Mucosa of rectum (tissue), 2 donors: ENCODE data around the gene FBXO42.

Source experiments
- H3K27ac ChIP-seq, 2 donors: one replicate each; pipeline ENCODE4 v1.7.0; 2013; ENCODE audit warnings: inconsistent platforms in 2 of 2, low read depth in 2 of 2, low read length in 2 of 2
- H3K27me3 ChIP-seq, 2 donors: one replicate each; pipeline ENCODE4 v1.7.0; 2013; ENCODE audit warnings: low read length in 2 of 2; ENCODE audit not compliant: control insufficient read depth in 2 of 2, insufficient read depth in 2 of 2
- H3K36me3 ChIP-seq, 2 donors: one replicate each; pipeline ENCODE4 v1.7.0; 2013; ENCODE audit warnings: low read length in 2 of 2; ENCODE audit not compliant: control insufficient read depth in 2 of 2, insufficient read depth in 2 of 2
- H3K4me1 ChIP-seq, 2 donors: one replicate each; pipeline ENCODE4 v1.7.0; 2013; ENCODE audit warnings: low read length in 2 of 2, mild to moderate bottlenecking in 1 of 2; ENCODE audit not compliant: control insufficient read depth in 2 of 2, insufficient read depth in 2 of 2
- H3K4me3 ChIP-seq, 2 donors: one replicate each; pipeline ENCODE4 v1.7.0; 2013; ENCODE audit warnings: low read length in 2 of 2
- H3K9ac ChIP-seq, 2 donors: one replicate each; pipeline ENCODE4 v1.7.0; 2013; ENCODE audit warnings: low read length in 2 of 2, low read depth in 1 of 2, mild to moderate bottlenecking in 1 of 2
- H3K9me3 ChIP-seq, 2 donors: one replicate each; pipeline ENCODE4 v1.7.0; 2013; ENCODE audit warnings: low read length in 2 of 2; ENCODE audit not compliant: control insufficient read depth in 2 of 2
- donor health status: healthy.
- donor health status: Normal muscosa, but diverticular disease.

Gene FBXO42

DNA sequence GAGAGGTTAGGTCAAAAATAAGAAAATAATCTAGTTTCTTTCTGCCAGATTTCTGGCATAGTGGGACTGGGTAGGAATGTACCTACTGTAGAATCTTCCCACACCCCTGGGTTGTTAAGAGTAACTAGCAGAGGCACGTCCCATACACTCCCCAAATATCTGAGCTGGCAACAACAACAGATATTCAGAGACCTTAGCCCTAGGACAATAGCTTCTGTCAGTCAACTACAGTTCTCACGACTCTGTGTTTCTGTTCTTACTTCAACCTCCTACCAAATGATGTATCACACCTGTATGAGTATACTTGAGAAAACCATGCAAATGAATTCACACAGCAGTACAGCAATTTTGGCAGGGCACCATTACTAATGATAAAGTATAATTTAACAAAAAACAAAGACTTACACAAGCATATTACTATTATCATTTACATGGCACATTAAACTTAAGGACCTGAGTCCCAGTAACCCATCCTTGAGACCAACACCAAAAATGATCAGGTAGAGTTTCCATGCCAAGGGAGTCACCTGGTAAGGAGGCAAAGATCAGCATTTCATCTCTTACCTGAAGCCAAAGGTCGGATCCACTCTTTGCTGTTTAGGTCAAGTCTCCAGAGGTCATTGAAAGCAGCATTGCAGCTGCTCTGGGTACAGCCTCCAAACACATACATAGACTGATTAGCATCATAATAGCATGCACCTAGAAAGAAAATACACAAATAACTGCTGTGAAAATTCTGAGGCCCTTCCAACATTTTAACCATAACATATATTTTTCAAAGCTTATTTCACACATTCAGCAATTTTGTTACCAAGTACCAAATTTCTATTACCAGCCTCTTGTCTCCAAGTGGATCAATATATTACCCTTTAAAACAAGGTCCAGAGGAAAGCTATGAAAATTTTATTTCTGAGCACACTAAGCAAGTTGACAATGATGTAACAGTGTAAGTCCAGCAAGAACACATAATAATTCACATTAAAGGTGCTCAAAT, 57.8 kb downstream of the FBXO42 start:
- Histone ChIP-seq H3K9ac (no peak overlapping the region), H3K4me1 (no peaks in the 10 kb centered on the region), H3K27me3 (no peaks in the 10 kb centered on the region), H3K4me3 (no peak overlapping the region), H3K36me3 (peaks cover 10 to 16% of the 10 kb centered on the region in 2 donors), H3K9me3 (no peaks in the 10 kb centered on the region), H3K27ac (peak overlapping the region in 1 of 2 donors; percentile 7)

DNA sequence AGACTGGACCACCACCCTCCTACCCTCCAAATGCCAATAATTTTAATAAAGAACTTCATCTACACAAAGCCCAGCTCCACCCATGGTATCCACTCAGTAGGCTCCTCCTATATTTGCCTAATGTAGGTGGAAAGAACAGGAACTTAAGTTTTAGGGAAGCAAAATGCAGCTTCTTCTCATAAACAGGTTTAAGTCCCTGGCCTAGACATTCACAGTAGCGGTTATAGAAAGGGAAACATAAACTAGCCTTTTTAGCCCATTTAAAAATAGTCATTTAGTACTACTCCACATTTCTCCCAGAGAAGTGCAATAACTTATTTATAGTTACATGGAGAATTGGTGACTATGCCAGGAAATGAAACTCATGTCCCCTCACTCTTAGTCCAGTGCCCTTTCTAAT, 58.7 kb downstream of the FBXO42 start:
- no peaks in the 10 kb centered on the region for H3K9me3 ChIP-seq
- no peak overlapping the region for H3K4me3 ChIP-seq
- peaks cover 10 to 17% of the 10 kb centered on the region in 2 donors for H3K36me3 ChIP-seq
- peak overlapping the region in 1 of 2 donors; percentile 7 for H3K27ac ChIP-seq
- H3K4me1 ChIP-seq, result no peaks in the 10 kb centered on the region
- H3K9ac ChIP-seq, result no peak overlapping the region
- no peaks in the 10 kb centered on the region for H3K27me3 ChIP-seq

DNA sequence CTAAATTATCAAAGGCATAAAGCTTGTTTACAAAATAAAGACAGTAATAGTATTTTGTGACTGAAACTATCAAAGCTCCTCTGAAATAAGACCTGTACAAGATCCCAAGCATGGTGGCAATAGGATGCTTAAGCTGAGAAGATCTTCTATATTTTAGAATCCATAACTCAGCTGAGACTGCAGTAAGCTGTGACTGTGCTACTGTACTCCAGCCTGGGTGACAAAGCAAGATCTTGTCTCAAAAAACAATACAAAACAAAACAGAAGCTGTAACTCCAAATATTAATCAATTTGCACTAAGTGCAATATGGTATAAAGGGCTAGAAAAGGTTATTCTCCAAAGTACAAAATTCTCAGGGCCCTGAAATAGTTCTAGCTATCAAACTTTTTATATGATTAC, 59.5 kb downstream of the FBXO42 start:
- H3K27ac ChIP-seq, result no peak overlapping the region

DNA sequence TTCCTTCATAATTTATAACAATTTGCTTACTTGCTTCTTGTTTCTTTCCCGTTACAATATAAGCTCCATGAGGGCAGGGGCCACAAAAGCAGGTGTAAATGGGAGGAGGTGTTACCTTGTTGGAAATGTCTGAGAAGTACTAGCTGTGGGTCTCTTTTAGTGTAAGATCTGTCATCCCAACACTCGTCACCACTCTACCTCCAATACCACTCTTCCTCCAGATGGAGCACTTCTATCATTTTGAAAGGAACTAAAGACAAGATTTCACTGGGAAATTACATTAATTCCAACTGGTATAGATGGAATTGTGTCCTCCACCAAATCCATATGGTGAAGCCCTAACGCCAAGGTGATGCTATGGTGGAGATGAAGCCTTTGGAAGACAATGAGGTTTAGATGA, 62.3 kb downstream of the FBXO42 start:
- no peak overlapping the region for H3K9ac ChIP-seq
- H3K9me3 ChIP-seq, result no peaks in the 10 kb centered on the region
- no peak overlapping the region for H3K4me3 ChIP-seq
- no peaks in the 10 kb centered on the region for H3K27me3 ChIP-seq
- peaks cover 14 to 22% of the 10 kb centered on the region in 2 donors for H3K36me3 ChIP-seq
- no peaks in the 10 kb centered on the region for H3K4me1 ChIP-seq
- H3K27ac ChIP-seq, result no peak overlapping the region

More for the DNA sequence above, 59.5 kb downstream of the FBXO42 start:
- no peaks in the 10 kb centered on the region for H3K27me3 ChIP-seq
- no peak overlapping the region for H3K9ac ChIP-seq
- no peak overlapping the region for H3K4me3 ChIP-seq
- peaks cover 10 to 19% of the 10 kb centered on the region in 2 donors for H3K36me3 ChIP-seq
- H3K4me1 ChIP-seq, result no peaks in the 10 kb centered on the region
- no peaks in the 10 kb centered on the region for H3K9me3 ChIP-seq

DNA sequence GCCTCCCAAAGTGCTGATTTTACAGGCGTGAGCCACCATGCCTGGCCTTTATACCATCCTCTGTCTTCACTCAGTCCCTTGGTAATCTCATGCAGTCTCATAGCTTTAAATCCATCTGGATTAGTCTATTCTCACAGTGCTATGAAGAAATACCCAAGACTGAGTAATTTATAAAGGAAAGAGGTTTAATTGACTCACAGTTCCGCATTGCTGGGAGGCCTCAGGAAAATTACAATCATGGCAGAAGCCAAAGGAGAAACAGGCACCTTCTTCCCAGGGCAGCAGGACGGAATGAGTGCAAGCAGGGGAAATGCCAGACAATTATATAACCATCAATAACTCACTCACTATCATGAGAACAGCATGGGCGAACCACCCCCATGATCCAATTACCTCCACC, 66.2 kb downstream of the FBXO42 start:
- Histone ChIP-seq H3K4me1 (no peaks in the 10 kb centered on the region), H3K27ac (no peak overlapping the region), H3K9ac (no peak overlapping the region), H3K36me3 (peaks cover 6% of the 10 kb centered on the region in 2 donors), H3K4me3 (no peak overlapping the region), H3K9me3 (no peaks in the 10 kb centered on the region), H3K27me3 (no peaks in the 10 kb centered on the region)

DNA sequence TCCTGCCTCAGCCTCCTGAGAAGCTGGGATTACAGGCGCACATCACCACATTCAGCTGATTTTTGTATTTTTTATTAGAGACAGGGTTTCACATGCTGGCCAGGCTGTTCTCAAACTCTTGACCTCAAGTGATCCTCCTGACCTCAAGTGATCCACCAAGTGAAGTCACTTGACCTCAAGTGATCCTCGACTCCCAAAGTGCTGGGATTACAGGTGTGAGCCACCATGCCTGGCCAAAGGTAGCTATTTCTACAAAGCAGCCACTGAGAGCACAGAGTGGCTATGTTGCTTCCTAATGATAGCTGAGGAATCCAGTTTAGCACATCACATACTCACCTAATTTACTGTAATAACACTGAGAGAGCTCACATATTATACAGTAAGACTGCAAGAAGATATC, 70.5 kb downstream of the FBXO42 start:
- no peaks in the 10 kb centered on the region for H3K9me3 ChIP-seq
- H3K27ac ChIP-seq, result no peak overlapping the region
- H3K4me3 ChIP-seq, result no peak overlapping the region
- H3K9ac ChIP-seq, result no peak overlapping the region
- peaks cover 0 to 5% of the 10 kb centered on the region in 2 donors for H3K36me3 ChIP-seq
- no peaks in the 10 kb centered on the region for H3K4me1 ChIP-seq
- H3K27me3 ChIP-seq, result no peaks in the 10 kb centered on the region

DNA sequence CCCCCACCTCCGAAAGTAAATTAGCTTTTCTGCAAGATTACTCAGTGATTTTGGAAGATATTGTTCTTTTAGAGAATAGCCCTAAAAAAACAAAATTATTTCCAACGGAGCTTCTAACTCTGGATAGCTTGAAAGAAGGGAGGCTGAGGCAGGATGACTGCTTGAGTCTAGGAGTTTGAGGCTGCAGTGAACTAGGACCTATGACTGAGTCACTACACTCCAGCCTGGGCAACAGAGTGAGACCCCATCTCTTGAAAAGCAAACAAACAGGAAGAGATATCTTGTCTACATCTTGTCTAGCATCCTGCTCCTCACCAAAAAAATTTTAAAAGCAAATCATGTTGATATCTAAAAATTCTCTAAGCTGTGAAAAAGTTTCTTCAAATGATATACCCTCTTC, 73.1 kb downstream of the FBXO42 start:
- no peak overlapping the region for H3K4me3 ChIP-seq
- no peak overlapping the region for H3K27ac ChIP-seq
- H3K27me3 ChIP-seq, result no peaks in the 10 kb centered on the region
- peaks cover 0 to 2% of the 10 kb centered on the region in 2 donors for H3K4me1 ChIP-seq
- no peaks in the 10 kb centered on the region for H3K36me3 ChIP-seq
- no peak overlapping the region for H3K9ac ChIP-seq
- H3K9me3 ChIP-seq, result no peaks in the 10 kb centered on the region

DNA sequence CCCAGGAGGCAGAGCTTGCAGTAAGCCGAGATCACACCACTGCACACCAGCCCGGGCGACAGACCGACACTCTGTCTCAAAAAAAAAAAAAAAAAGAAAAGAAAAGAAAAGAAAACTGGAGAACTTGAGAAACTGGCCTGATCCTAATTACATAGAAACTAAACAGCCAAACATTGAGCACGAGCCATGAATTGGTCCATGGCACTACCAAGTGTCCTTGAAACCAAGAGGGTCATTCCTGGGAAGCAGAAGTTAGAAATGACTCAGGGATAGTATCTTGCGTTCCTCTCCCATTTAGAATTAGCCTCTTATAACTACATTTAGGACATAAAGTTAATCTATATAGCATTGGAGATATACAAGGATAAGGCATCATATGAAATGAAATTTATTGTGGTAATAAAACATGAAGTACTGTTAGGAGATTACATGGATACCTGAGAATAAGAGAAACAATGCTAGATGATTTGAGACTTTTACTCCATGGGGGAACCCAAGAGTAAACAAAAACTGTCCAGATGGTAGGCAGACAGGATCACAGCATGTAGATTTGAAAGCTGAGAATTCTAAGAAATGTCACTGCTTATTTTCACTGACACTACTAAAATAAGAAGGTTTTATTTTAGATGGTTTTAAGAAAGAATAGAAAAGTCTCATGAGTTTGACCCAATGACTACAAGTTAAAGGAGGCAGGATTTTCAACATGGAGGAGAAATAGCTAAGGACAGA, 75.8 kb downstream of the FBXO42 start:
- Histone ChIP-seq H3K4me1 (peaks cover 0 to 2% of the 10 kb centered on the region in 2 donors), H3K9ac (no peak overlapping the region), H3K9me3 (no peaks in the 10 kb centered on the region), H3K4me3 (no peak overlapping the region), H3K27ac (no peak overlapping the region), H3K36me3 (no peaks in the 10 kb centered on the region), H3K27me3 (no peaks in the 10 kb centered on the region)

DNA sequence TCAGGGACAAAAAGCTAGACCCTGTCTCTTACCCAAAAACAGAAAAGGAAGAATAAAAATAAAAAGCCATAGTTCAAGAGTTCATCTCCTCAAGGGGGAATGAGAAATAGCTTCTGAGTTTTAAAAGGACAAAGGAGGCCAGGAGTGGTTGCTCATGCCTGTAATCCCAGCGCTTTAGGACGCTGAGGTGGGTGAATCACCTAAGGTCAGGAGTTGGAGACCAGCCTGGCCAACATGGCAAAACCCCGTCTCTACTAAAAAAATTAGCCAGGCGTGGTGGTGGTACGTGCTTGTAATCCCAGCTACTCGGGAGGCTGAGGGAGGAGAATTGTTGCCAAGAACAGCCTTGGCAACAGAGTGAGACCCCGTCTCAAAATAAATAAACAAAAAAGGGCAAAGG, 76.7 kb downstream of the FBXO42 start:
- Histone ChIP-seq H3K4me1 (peaks cover 0 to 2% of the 10 kb centered on the region in 2 donors), H3K27ac (no peak overlapping the region), H3K4me3 (no peak overlapping the region), H3K27me3 (no peaks in the 10 kb centered on the region), H3K9ac (no peak overlapping the region), H3K36me3 (peaks cover 0 to 3% of the 10 kb centered on the region in 2 donors), H3K9me3 (no peaks in the 10 kb centered on the region)

DNA sequence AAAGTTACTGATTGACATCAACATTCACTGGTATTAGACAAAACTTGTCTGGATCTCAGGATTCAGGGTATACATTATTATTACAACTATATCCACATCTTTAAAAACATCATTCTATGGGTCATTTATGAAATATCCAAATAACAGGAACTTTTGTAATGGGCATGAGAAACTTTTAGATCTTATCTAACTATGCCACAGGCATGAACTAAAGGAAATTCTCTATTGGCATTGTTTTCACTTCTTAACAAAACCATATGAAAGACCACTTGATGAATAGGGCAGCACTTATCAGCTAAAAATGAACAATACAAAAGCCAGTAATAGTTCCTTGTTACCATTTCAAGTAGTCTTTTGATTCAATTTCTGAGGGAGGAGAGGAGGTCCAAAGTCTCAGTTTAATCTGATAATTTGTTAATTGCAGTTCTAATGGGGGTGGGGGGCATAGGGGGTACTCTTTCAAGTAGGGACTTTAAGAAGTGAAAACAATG, 84.5 kb downstream of the FBXO42 start:
- no peak overlapping the region for H3K27ac ChIP-seq
- H3K9ac ChIP-seq, result no peak overlapping the region
- H3K4me1 ChIP-seq, result no peaks in the 10 kb centered on the region
- H3K36me3 ChIP-seq, result peaks cover 0 to 3% of the 10 kb centered on the region in 2 donors
- no peaks in the 10 kb centered on the region for H3K9me3 ChIP-seq
- H3K4me3 ChIP-seq, result no peak overlapping the region
- H3K27me3 ChIP-seq, result no peaks in the 10 kb centered on the region
